IMR-90 (cell line): ENCODE measurements around the gene ZNF714.

Experiments used
- CEBPB ChIP-seq: IDR thresholded peaks from 2 replicates; pipeline ENCODE4 v1.6.1; 2012; ENCODE audit warnings: low read depth, low read length, improper control_type of control experiment
- POLR2A ChIP-seq: IDR thresholded peaks from 2 replicates; pipeline ENCODE4 v1.6.1; 2012; ENCODE audit warnings: mild to moderate bottlenecking, low read depth, low read length
- SMC3 ChIP-seq: fragments of 150-350 bp; IDR thresholded peaks from 2 replicates; pipeline ENCODE4 v1.6.1; 2016; ENCODE audit warnings: low read depth, mild to moderate bottlenecking, antibody characterized with exemption, low read length, moderate library complexity
- TF ChIP-seq, protein P1 (sequence below): conservative IDR thresholded peaks from 2 replicates; pipeline ENCODE4 v1.5.1; 2012; ENCODE audit warnings: mild to moderate bottlenecking, low read depth, low read length, improper control_type of control experiment

- TF ChIP-seq, protein P1, sequence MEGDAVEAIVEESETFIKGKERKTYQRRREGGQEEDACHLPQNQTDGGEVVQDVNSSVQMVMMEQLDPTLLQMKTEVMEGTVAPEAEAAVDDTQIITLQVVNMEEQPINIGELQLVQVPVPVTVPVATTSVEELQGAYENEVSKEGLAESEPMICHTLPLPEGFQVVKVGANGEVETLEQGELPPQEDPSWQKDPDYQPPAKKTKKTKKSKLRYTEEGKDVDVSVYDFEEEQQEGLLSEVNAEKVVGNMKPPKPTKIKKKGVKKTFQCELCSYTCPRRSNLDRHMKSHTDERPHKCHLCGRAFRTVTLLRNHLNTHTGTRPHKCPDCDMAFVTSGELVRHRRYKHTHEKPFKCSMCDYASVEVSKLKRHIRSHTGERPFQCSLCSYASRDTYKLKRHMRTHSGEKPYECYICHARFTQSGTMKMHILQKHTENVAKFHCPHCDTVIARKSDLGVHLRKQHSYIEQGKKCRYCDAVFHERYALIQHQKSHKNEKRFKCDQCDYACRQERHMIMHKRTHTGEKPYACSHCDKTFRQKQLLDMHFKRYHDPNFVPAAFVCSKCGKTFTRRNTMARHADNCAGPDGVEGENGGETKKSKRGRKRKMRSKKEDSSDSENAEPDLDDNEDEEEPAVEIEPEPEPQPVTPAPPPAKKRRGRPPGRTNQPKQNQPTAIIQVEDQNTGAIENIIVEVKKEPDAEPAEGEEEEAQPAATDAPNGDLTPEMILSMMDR: no peak
- TF ChIP-seq POLR2A (no peak), SMC3 (no peak), CEBPB (no peak)
Observed at GRCh38 chr19:21164541-21164940, 82.5 kb downstream of the ZNF714 start.
